Gastroesophageal sphincter (tissue), 3 donors: Measurements from ENCODE around the gene BCL2.

Experiments used
- CTCF ChIP-seq, 4 experiments: fragments of 200-600 bp in 2 of 4; fragments of 450-650 bp in 2 of 4; sonication (generic) in 1 of 4; IDR thresholded peaks; one replicate each; pipeline ENCODE4 v1.5.1; 2017 to 2019; ENCODE audit warnings: antibody characterized with exemption in 4 of 4, mild to moderate bottlenecking in 2 of 4, moderate library complexity in 2 of 4
- POLR2AphosphoS5 ChIP-seq: sonication (generic); formaldehyde crosslinking; IDR thresholded peaks from one replicate; pipeline ENCODE4 v1.6.1; 2017; ENCODE audit warnings: antibody characterized with exemption

- TF ChIP-seq CTCF (IDR thresholded peaks at IDR 0.05), result no peak
- no peak for TF ChIP-seq POLR2AphosphoS5
Measured at GRCh38 chr18:63314062-63314790, 5.3 kb downstream of the BCL2 start.
